GM19193 (cell line): ENCODE data around the gene PNPLA7.

ENCODE experiments used
- POLR2A ChIP-seq: IDR thresholded peaks from 4 replicates; pipeline ENCODE4 v1.6.1; 2011; ENCODE audit not compliant: insufficient read depth, insufficient read length; ENCODE audit errors: extremely low read depth

Gene PNPLA7

GRCh38 chr9:137492464-137493363, 57.5 kb downstream of the PNPLA7 start:
- no peak for TF ChIP-seq POLR2A

- TF ChIP-seq POLR2A = no peak
Measured at GRCh38 chr9:137491735-137492432, 58.3 kb downstream of the PNPLA7 start.

GRCh38 chr9:137490532-137491186, 59.5 kb downstream of the PNPLA7 start:
- TF ChIP-seq POLR2A = no peak

- no peak for TF ChIP-seq POLR2A
Measured at GRCh38 chr9:137488906-137489305, 61.3 kb downstream of the PNPLA7 start.

- TF ChIP-seq POLR2A = no peak
Measured at GRCh38 chr9:137488327-137488653, 61.9 kb downstream of the PNPLA7 start.

GRCh38 chr9:137487454-137488326, 62.5 kb downstream of the PNPLA7 start:
- no peak for TF ChIP-seq POLR2A

- no peak for TF ChIP-seq POLR2A
Measured at GRCh38 chr9:137486545-137487453, 63.4 kb downstream of the PNPLA7 start.

- no peak for TF ChIP-seq POLR2A
Measured at GRCh38 chr9:137486141-137486490, 64.1 kb downstream of the PNPLA7 start.

- TF ChIP-seq POLR2A = no peak
Measured at GRCh38 chr9:137485343-137486140, 64.7 kb downstream of the PNPLA7 start.

GRCh38 chr9:137484551-137485315, 65.5 kb downstream of the PNPLA7 start:
- no peak for TF ChIP-seq POLR2A

GRCh38 chr9:137482094-137482781, 68.0 kb downstream of the PNPLA7 start:
- TF ChIP-seq POLR2A = no peak
